GM23338 (cell line): ENCODE results near the gene TSPEAR. TPM values are rescaled to one million over a fixed set of nuclear protein-coding genes. Genes with fewer than 3 reads are reported as not detected.

Source experiments
- ATAC-seq: fragments of 200-7000 bp; cut with Tn5 transposase; 3 replicates; pipeline ENCODE4 v1.9.1; 2020
- DNase-seq: peaks from one replicate; pipeline ENCODE4 v3.0.0-alpha.2; 2015; ENCODE audit warnings: low spot score
- H2AFZ ChIP-seq: fragments of 200-600 bp; sonication (generic); 2 replicates; pipeline ENCODE4 v1.8.0; 2016; ENCODE audit warnings: antibody characterized with exemption, mild to moderate bottlenecking, moderate library complexity
- H3F3A ChIP-seq: fragments of 200-600 bp; sonication (generic); replicated peaks from 2 replicates; pipeline ENCODE4 v1.8.0; 2017; ENCODE audit warnings: antibody characterized with exemption, mixed run types, low read depth
- H3K27ac ChIP-seq: fragments of 200-600 bp; sonication (generic); 2 replicates; pipeline ENCODE4 v1.6.1; 2016; ENCODE audit warnings: low read depth
- H3K27me3 ChIP-seq: fragments of 200-600 bp; sonication (generic); 2 replicates; pipeline ENCODE4 v1.8.0; 2016; ENCODE audit warnings: mild to moderate bottlenecking, mixed run types, moderate library complexity; ENCODE audit not compliant: insufficient read depth
- H3K36me3 ChIP-seq: fragments of 200-600 bp; sonication (generic); 2 replicates; pipeline ENCODE4 v1.8.0; 2016; ENCODE audit warnings: mild to moderate bottlenecking; ENCODE audit not compliant: insufficient read depth
- H3K4me1 ChIP-seq: fragments of 200-600 bp; sonication (generic); 2 replicates; pipeline ENCODE4 v1.8.0; 2016; ENCODE audit warnings: mild to moderate bottlenecking, moderate library complexity; ENCODE audit not compliant: insufficient read depth
- H3K4me2 ChIP-seq: fragments of 200-600 bp; sonication (generic); 2 replicates; pipeline ENCODE4 v1.7.1; 2017; ENCODE audit warnings: mixed run types
- H3K4me3 ChIP-seq: fragments of 200-600 bp; sonication (generic); 2 replicates; pipeline ENCODE4 v1.6.1; 2016; ENCODE audit warnings: mixed run types
- H3K79me2 ChIP-seq: fragments of 200-600 bp; sonication (generic); replicated peaks from 2 replicates; pipeline ENCODE4 v1.8.0; 2017; ENCODE audit warnings: mild to moderate bottlenecking; ENCODE audit not compliant: insufficient read depth
- H3K9me2 ChIP-seq: fragments of 200-600 bp; sonication (generic); 2 replicates; pipeline ENCODE4 v1.8.0; 2017; ENCODE audit not compliant: insufficient read depth
- H4K20me1 ChIP-seq: fragments of 200-600 bp; sonication (generic); replicated peaks from 2 replicates; pipeline ENCODE4 v1.8.0; 2017; ENCODE audit warnings: mild to moderate bottlenecking; ENCODE audit not compliant: insufficient read depth
- H3K27ac Mint-ChIP-seq: 2 replicates; pipeline ENCODE4 v1.8.0; 2020; ENCODE audit warnings: inconsistent platforms, mild to moderate bottlenecking, moderate library complexity, mixed read lengths
- H3K27me3 Mint-ChIP-seq: 3 replicates; pipeline ENCODE4 v1.8.0; 2022; ENCODE audit warnings: low read depth, mild to moderate bottlenecking, moderate library complexity, mixed read lengths, inconsistent platforms; ENCODE audit not compliant: insufficient read depth, poor library complexity
- H3K36me3 Mint-ChIP-seq: 3 replicates; pipeline ENCODE4 v1.8.0; 2021; ENCODE audit warnings: low read depth, mild to moderate bottlenecking, inconsistent platforms, moderate library complexity, mixed read lengths
- H3K4me1 Mint-ChIP-seq: 3 replicates; pipeline ENCODE4 v1.8.0; 2020; ENCODE audit warnings: mild to moderate bottlenecking, inconsistent platforms, mixed read lengths
- H3K4me3 Mint-ChIP-seq: 3 replicates; pipeline ENCODE4 v1.8.0; 2021; ENCODE audit warnings: moderate library complexity, mild to moderate bottlenecking, inconsistent platforms, mixed read lengths
- H3K9me3 Mint-ChIP-seq: 3 replicates; pipeline ENCODE4 v1.8.0; 2020; ENCODE audit warnings: moderate library complexity, mild to moderate bottlenecking, inconsistent platforms, mixed read lengths
- CREB1 ChIP-seq: fragments of 250-450 bp; sonication (Bioruptor Pico); IDR thresholded peaks from 2 replicates; pipeline ENCODE4 v1.5.0; 2020; ENCODE audit warnings: low read depth, mild to moderate bottlenecking, moderate library complexity
- CTCF ChIP-seq, 2 experiments: fragments of 200-600 bp in 1 of 2; sonication (generic) in 1 of 2; conservative IDR thresholded peaks; 2 replicates each; pipeline versions ENCODE4 v1.5.1 to v1.6.1; 2016 to 2017; ENCODE audit warnings: antibody characterized with exemption in 2 of 2, low read depth in 2 of 2, mild to moderate bottlenecking in 2 of 2, moderate library complexity in 1 of 2
- ETS1 ChIP-seq: IDR thresholded peaks from 2 replicates; pipeline ENCODE4 v1.6.1; 2016; ENCODE audit warnings: antibody characterized with exemption
- EZH2 ChIP-seq: fragments of 200-600 bp; sonication (generic); IDR thresholded peaks from one replicate; pipeline ENCODE4 v1.8.0; 2017; ENCODE audit warnings: antibody characterized with exemption, mild to moderate bottlenecking, low read depth; ENCODE audit not compliant: unreplicated experiment
- EZH2phosphoT487 ChIP-seq: fragments of 200-600 bp; sonication (generic); IDR thresholded peaks from one replicate; pipeline ENCODE4 v1.8.1; 2018; ENCODE audit warnings: antibody characterized with exemption; ENCODE audit not compliant: unreplicated experiment
- JUNB ChIP-seq: IDR thresholded peaks from one replicate; pipeline ENCODE4 v1.6.1; 2016; ENCODE audit warnings: antibody characterized with exemption; ENCODE audit not compliant: unreplicated experiment
- NANOG ChIP-seq: IDR thresholded peaks from 2 replicates; pipeline ENCODE4 v1.6.1; 2016; ENCODE audit warnings: antibody characterized with exemption, borderline replicate concordance
- POLR2AphosphoS5 ChIP-seq: IDR thresholded peaks from 2 replicates; pipeline ENCODE4 v1.6.1; 2016; ENCODE audit warnings: antibody characterized with exemption, low read depth
- REST ChIP-seq: IDR thresholded peaks from one replicate; pipeline ENCODE4 v1.6.1; 2018; ENCODE audit warnings: antibody characterized with exemption; ENCODE audit not compliant: unreplicated experiment
- STAT1 ChIP-seq: IDR thresholded peaks from one replicate; pipeline ENCODE4 v1.6.1; 2016; ENCODE audit warnings: antibody characterized with exemption; ENCODE audit not compliant: unreplicated experiment
- ZNF114 ChIP-seq: fragments of 250-450 bp; sonication (Bioruptor Pico); IDR thresholded peaks from 2 replicates; pipeline ENCODE4 v1.5.0; 2020; ENCODE audit warnings: mild to moderate bottlenecking, moderate library complexity
- ZNF331 ChIP-seq: fragments of 250-450 bp; sonication (Bioruptor Pico); IDR thresholded peaks from 2 replicates; pipeline ENCODE4 v1.5.0; 2020; ENCODE audit warnings: low read depth, mild to moderate bottlenecking, moderate library complexity
- ZNF462 ChIP-seq: fragments of 250-450 bp; sonication (Bioruptor Pico); IDR thresholded peaks from 2 replicates; pipeline ENCODE4 v1.5.0; 2020; ENCODE audit warnings: mild to moderate bottlenecking, moderate library complexity
- polyA plus RNA-seq: library from polyadenylated mRNA; unstranded; fragments of >200 nt; fragmentation: Nextera tagmentation; extraction: Ambion mirVana; gene quantifications from 2 replicates; pipeline ENCODE4 v1.2.1, GENCODE V29; 2016
- total RNA-seq: library from RNA; depleted of rRNA; stranded (reverse); fragments of >200 nt; shearing (Covaris generic); gene quantifications from 2 replicates; pipeline ENCODE4 v1.2.3, GENCODE V29; 2014

TSPEAR gene
- total and polyA plus RNA-seq, 2 experiments from 2014 or later: 0.35 to 0.92 TPM

GRCh38 chr21:44585892-44586291 is 125.5 kb downstream of the TSPEAR start:
- ATAC-seq (no peak), DNase-seq (no peak)
- Mint-ChIP-seq H3K36me3 (no peaks in the 10 kb centered on the region; the same call in 2 of the 3 replicates), H3K27me3 (peaks cover 9% of the 10 kb centered on the region), H3K9me3 (peaks cover 6% of the 10 kb centered on the region), H3K27ac (no peak overlapping the region), H3K4me3 (no peak overlapping the region), H3K4me1 (no peaks in the 10 kb centered on the region)
- no peak overlapping the region for H3K27ac ChIP-seq
- no peaks in the 10 kb centered on the region for H3F3A ChIP-seq
- no peaks in the 10 kb centered on the region for H3K36me3 ChIP-seq
- no peaks in the 10 kb centered on the region for H3K9me2 ChIP-seq
- TF ChIP-seq ETS1 (no peak), NANOG (no peak), ZNF462 (CRISPR knock-in tag) (no peak), ZNF331 (CRISPR knock-in tag) (no peak), CTCF (conservative IDR thresholded peaks at IDR 0.05; ENCODE audit: low read depth in 2 of 2) (no peak), STAT1 (no peak), POLR2AphosphoS5 (no peak), REST (no peak), ZNF114 (CRISPR knock-in tag) (no peak), EZH2phosphoT487 (no peak), EZH2 (no peak), CREB1 (no peak), JUNB (no peak)
- no peak overlapping the region for H3K4me2 ChIP-seq
- H3K4me3 ChIP-seq: no peak overlapping the region
- no peaks in the 10 kb centered on the region for H3K4me1 ChIP-seq
- H3K79me2 ChIP-seq: no peaks in the 10 kb centered on the region
- no peak overlapping the region for H2AFZ ChIP-seq
- H4K20me1 ChIP-seq: no peaks in the 10 kb centered on the region
- no peaks in the 10 kb centered on the region for H3K27me3 ChIP-seq
